Right lobe of liver (tissue), 6 donors: ENCODE data around the gene CT47C1. TPM values are rescaled to one million over a fixed set of nuclear protein-coding genes. Genes with fewer than 3 reads are reported as not detected.

Experiments used
- ATAC-seq, 4 donors: fragments of 200-7000 bp; cut with Tn5 transposase; one replicate each; pipeline ENCODE4 v1.9.1; 2020; ENCODE audit warnings: mild to moderate bottlenecking in 4 of 4, moderate library complexity in 4 of 4
- DNase-seq, 3 donors: peaks; one replicate each; pipeline ENCODE4 v3.0.0-alpha.2; 2020
- H3K27ac ChIP-seq, 3 donors: fragments of 200-600 bp; one replicate each; pipeline ENCODE4 v1.8.0; 2022
- H3K27me3 ChIP-seq, 2 donors: fragments of 200-600 bp; one replicate each; pipeline ENCODE4 v1.8.0; 2022
- H3K36me3 ChIP-seq, 4 donors: fragments of 200-600 bp; sonication (generic) in 1 of 4; one replicate each; pipeline versions ENCODE4 v1.5.1 to v1.8.0; 2017 to 2022; ENCODE audit warnings: control low read depth in 1 of 4
- H3K4me1 ChIP-seq, 4 donors: fragments of 200-600 bp; sonication (generic) in 1 of 4; one replicate each; pipeline versions ENCODE4 v1.5.1 to v1.8.0; 2017 to 2022; ENCODE audit warnings: control low read depth in 1 of 4
- H3K4me3 ChIP-seq, 3 donors: fragments of 200-600 bp; one replicate each; pipeline ENCODE4 v1.8.0; 2022
- H3K9me3 ChIP-seq, 4 donors: fragments of 200-600 bp; sonication (generic) in 1 of 4; one replicate each; pipeline versions ENCODE4 v1.5.1 to v1.8.0; 2017 to 2022; ENCODE audit warnings: control low read depth in 1 of 4
- CTCF ChIP-seq, 4 donors: fragments of 200-600 bp in 3 of 4; fragments of 450-650 bp in 1 of 4; IDR thresholded peaks; one replicate each; pipeline versions ENCODE4 v1.5.1 to v1.8.0; 2016 to 2022; ENCODE audit warnings: antibody characterized with exemption in 4 of 4, mild to moderate bottlenecking in 2 of 4
- POLR2A ChIP-seq: fragments of 450-650 bp; IDR thresholded peaks from one replicate; pipeline ENCODE4 v1.6.1; 2017; ENCODE audit warnings: antibody characterized with exemption, mild to moderate bottlenecking
- WGBS: methylation state at CpG from one replicate; pipeline ENCODE4 v1.1.6; 2018; ENCODE audit warnings: low coverage, low lambda C conversion rate; ENCODE audit not compliant: insufficient coverage; ENCODE audit errors: missing lambda C conversion rate; 5-methylcytosine and 5-hydroxymethylcytosine counted together
- intact Hi-C, 2 donors: fragments of 100-400 bp; cut with DNase I; formaldehyde crosslinking; loops; one replicate each; pipeline versions ENCODE4 v1.11.2 to v1.14.1; 2022
- total RNA-seq, 6 experiments: library from RNA; depleted of rRNA in 2 of 6; stranded (reverse); fragments of >200 nt in 2 of 6; fragmentation: NEBNext Ultra II Directional in 3 of 6; extraction: Animal tissue kit (Norgen Biotek cat#: 25700) in 3 of 6; gene quantifications; one replicate each; pipeline versions ENCODE4 v1.1.0 to v1.2.4, GENCODE V29; 2016 to 2023
- donor health status: DM: no; HTN: yes; CAD: no.
- donor health status: DM: no; HTN: no; CAD: no.
- donor health status: DM: no; HTN: no; CAD: no.
- donor health status: DM: no; HTN: yes; CAD: no.
- donor health status: DM: no; HTN: yes; CAD: no.

Gene CT47C1
- total RNA-seq, 6 experiments from 2014 or later, result not detected

GRCh38 chrX:119093991-119094735, 21.4 kb downstream of the CT47C1 start:
- Histone ChIP-seq H3K36me3 (no peaks in the 10 kb centered on the region), H3K27ac (no peak overlapping the region), H3K27me3 (no peaks in the 10 kb centered on the region), H3K9me3 (no peaks in the 10 kb centered on the region), H3K4me1 (no peaks in the 10 kb centered on the region), H3K4me3 (no peak overlapping the region)
- no peak for DNase-seq
- intact Hi-C loops, result no loop called here
- ATAC-seq, result no peak
- TF ChIP-seq CTCF (IDR thresholded peaks at IDR 0.05) (no peak), POLR2A (no peak)
- WGBS, result 64% methylated on average over 7 of the region's 7 CpGs

DNA sequence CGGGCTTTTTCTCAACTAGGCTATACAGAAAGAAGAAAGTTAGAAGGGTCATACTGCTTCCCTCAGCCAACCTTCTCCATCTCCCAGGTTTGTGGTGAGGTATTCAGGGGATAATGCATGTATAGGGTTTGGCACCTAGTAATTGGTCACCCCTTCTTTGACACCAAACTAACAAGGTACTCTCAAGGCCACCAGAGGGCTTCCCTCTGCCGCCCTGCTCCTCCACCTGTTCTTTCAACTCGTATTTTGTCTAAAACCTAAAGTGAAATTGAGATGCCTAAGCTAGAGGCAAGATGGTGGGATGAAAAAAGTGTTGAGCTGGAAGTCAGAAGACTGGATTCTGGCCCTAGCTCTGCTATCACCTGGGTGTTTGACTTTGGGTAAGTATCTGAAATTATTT, 22.0 kb downstream of the CT47C1 start:
- no peak overlapping the region for H3K4me3 ChIP-seq
- H3K27me3 ChIP-seq, result no peaks in the 10 kb centered on the region
- no peak for ATAC-seq
- no peak for TF ChIP-seq POLR2A
- TF ChIP-seq CTCF (IDR thresholded peaks at IDR 0.05), result no peak
- intact Hi-C loops, result no loop called here
- H3K9me3 ChIP-seq, result no peaks in the 10 kb centered on the region
- no peak overlapping the region for H3K27ac ChIP-seq
- WGBS, result 41% methylated on average over 3 of the region's 3 CpGs
- no peaks in the 10 kb centered on the region for H3K4me1 ChIP-seq
- no peak for DNase-seq
- H3K36me3 ChIP-seq, result no peaks in the 10 kb centered on the region

DNA sequence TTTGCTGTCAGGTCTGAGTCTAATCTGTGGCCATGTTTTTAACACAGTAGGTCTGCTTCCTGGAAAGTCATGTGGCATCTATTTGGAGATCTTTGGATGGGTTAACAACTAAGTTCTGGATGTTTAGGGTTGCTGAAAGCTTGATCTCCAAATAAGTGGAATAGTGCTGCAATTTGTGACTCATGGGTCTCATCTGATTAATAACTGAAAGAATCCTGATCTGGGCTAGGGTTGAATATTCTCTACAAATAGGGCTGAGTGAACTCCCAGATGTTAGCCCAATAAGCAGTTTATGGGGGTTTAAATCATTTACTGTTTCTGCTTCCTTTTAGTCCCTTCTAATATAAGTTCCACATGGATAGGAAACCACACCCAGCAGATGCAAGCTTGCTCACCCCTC, 23.1 kb downstream of the CT47C1 start:
- H3K4me3 ChIP-seq, result no peak overlapping the region
- H3K9me3 ChIP-seq, result no peaks in the 10 kb centered on the region
- no peak overlapping the region for H3K27ac ChIP-seq
- ATAC-seq (no peak), DNase-seq (no peak)
- no peaks in the 10 kb centered on the region for H3K4me1 ChIP-seq
- TF ChIP-seq POLR2A (no peak), CTCF (IDR thresholded peaks at IDR 0.05) (no peak)
- intact Hi-C loops, result no loop called here
- H3K36me3 ChIP-seq, result no peaks in the 10 kb centered on the region
- H3K27me3 ChIP-seq, result no peaks in the 10 kb centered on the region

GRCh38 chrX:119101168-119101567, 28.4 kb downstream of the CT47C1 start:
- Histone ChIP-seq H3K9me3 (no peaks in the 10 kb centered on the region), H3K27ac (no peak overlapping the region), H3K4me1 (no peaks in the 10 kb centered on the region), H3K4me3 (no peak overlapping the region), H3K36me3 (no peaks in the 10 kb centered on the region), H3K27me3 (no peaks in the 10 kb centered on the region)
- DNase-seq (no peak), ATAC-seq (no peak)
- TF ChIP-seq CTCF (IDR thresholded peaks at IDR 0.05) (no peak), POLR2A (no peak)
- WGBS, result 43% methylated on average over 1 of the region's 1 CpG
- intact Hi-C loops, result no loop called here

- intact Hi-C loops, result no loop called here
- no peak for DNase-seq
- H3K4me1 ChIP-seq, result no peaks in the 10 kb centered on the region
- H3K9me3 ChIP-seq, result no peaks in the 10 kb centered on the region
- TF ChIP-seq POLR2A (no peak), CTCF (IDR thresholded peaks at IDR 0.05) (no peak)
- H3K36me3 ChIP-seq, result no peaks in the 10 kb centered on the region
- peaks cover 0 to 6% of the 10 kb centered on the region in 2 donors for H3K27me3 ChIP-seq
- no peak overlapping the region for H3K4me3 ChIP-seq
- no peak for ATAC-seq
- no peak overlapping the region for H3K27ac ChIP-seq
These were observed 33.0 kb downstream of the CT47C1 start for GRCh38 chrX:119105826-119106225.
